ENCODE results near the gene NOL6. TPM values are rescaled to one million over a fixed set of nuclear protein-coding genes. Genes with fewer than 3 reads are reported as not detected.
"Not testable (repeated sequence)": the region's sequence is repeated elsewhere in the genome, so short reads cannot be mapped to it uniquely, and the experiment has no call there.

Gene NOL6
- polyA plus RNA-seq, 1 donor from 2014 or later = 15.5 TPM

DNA sequence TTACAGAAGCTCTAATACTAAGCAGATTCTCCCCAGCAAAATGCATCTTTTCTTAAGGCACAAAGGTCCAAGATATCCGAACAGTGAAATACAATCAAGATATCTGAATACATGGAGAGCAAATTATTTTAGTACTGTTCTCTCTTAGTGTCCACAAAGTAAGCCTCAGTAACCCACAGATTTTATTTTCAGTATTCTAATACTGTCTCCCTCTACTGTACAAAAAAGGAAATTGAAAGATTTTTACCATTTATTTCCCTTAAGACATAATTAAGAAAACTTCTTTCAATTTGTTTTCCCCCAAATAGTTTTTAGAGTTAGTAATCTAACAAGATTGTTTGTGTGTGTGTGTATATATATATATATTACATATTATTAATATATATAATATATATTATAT lies 24.7 kb upstream of the NOL6 start:
- Histone ChIP-seq H3F3A (ENCODE audit: insufficient read depth, low read length, poor library complexity, severe bottlenecking) (no peaks in the 10 kb centered on the region), H3K9me2 (ENCODE audit: insufficient read depth, low read length) (no peaks in the 10 kb centered on the region), H2AFZ (ENCODE audit: low read depth, low read length) (no peak overlapping the region), H3K27me3 (ENCODE audit: insufficient read depth, low read depth, low read length) (no peaks in the 10 kb centered on the region), H3K79me2 (replicated peaks; ENCODE audit: insufficient read depth, low read length) (no peaks in the 10 kb centered on the region), H3K27ac (ENCODE audit: low read length) (no peak overlapping the region), H3K4me3 (ENCODE audit: low read length) (no peak overlapping the region), H3K9ac (ENCODE audit: low read length) (no peak overlapping the region), H3K9me3 (ENCODE audit: low read length) (no peaks in the 10 kb centered on the region), H3K36me3 (ENCODE audit: insufficient read depth, low read length) (no peaks in the 10 kb centered on the region), H4K20me1 (ENCODE audit: insufficient read depth) (no peaks in the 10 kb centered on the region), H3K4me2 (ENCODE audit: low read length) (no peak overlapping the region)
- TF ChIP-seq SMC3 (conservative IDR thresholded peaks at IDR 0.05; ENCODE audit: poor library complexity) = no peak
- no peak for TF ChIP-seq REST (IDR thresholded peaks at IDR 0.05; ENCODE audit: borderline replicate concordance)
- TF ChIP-seq, protein P1, sequence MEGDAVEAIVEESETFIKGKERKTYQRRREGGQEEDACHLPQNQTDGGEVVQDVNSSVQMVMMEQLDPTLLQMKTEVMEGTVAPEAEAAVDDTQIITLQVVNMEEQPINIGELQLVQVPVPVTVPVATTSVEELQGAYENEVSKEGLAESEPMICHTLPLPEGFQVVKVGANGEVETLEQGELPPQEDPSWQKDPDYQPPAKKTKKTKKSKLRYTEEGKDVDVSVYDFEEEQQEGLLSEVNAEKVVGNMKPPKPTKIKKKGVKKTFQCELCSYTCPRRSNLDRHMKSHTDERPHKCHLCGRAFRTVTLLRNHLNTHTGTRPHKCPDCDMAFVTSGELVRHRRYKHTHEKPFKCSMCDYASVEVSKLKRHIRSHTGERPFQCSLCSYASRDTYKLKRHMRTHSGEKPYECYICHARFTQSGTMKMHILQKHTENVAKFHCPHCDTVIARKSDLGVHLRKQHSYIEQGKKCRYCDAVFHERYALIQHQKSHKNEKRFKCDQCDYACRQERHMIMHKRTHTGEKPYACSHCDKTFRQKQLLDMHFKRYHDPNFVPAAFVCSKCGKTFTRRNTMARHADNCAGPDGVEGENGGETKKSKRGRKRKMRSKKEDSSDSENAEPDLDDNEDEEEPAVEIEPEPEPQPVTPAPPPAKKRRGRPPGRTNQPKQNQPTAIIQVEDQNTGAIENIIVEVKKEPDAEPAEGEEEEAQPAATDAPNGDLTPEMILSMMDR (IDR thresholded peaks at IDR 0.05; ENCODE audit: poor library complexity, severe bottlenecking) = no peak
- TF ChIP-seq POLR2AphosphoS5 (IDR thresholded peaks at IDR 0.05) = no peak
- no peak for TF ChIP-seq TAF1 (IDR thresholded peaks at IDR 0.05; ENCODE audit: low read depth)
- TF ChIP-seq MXI1 (conservative IDR thresholded peaks at IDR 0.05; ENCODE audit: poor library complexity, severe bottlenecking) = no peak
- TF ChIP-seq RAD21 (conservative IDR thresholded peaks at IDR 0.05) = no peak
- TF ChIP-seq EZH2 (IDR thresholded peaks at IDR 0.05; ENCODE audit: borderline replicate concordance, insufficient read depth, low read length, poor library complexity, severe bottlenecking) = no peak
- TF ChIP-seq EP300 (conservative IDR thresholded peaks at IDR 0.05; ENCODE audit: poor library complexity, severe bottlenecking) = no peak

GRCh38 chr9:33493819-33494218 lies 20.1 kb upstream of the NOL6 start:
- H3K4me3 ChIP-seq (ENCODE audit: low read length); H3K36me3 ChIP-seq (ENCODE audit: insufficient read depth, low read length); H2AFZ ChIP-seq (ENCODE audit: low read depth, low read length); H3F3A ChIP-seq (ENCODE audit: insufficient read depth, low read length, poor library complexity, severe bottlenecking); H3K27ac ChIP-seq (ENCODE audit: low read length); H3K9me3 ChIP-seq (ENCODE audit: low read length); H3K27me3 ChIP-seq (ENCODE audit: insufficient read depth, low read depth, low read length); H3K9me2 ChIP-seq (ENCODE audit: insufficient read depth, low read length); H3K79me2 ChIP-seq (replicated peaks; ENCODE audit: insufficient read depth, low read length); H3K9ac ChIP-seq (ENCODE audit: low read length); H4K20me1 ChIP-seq (ENCODE audit: insufficient read depth); H3K4me2 ChIP-seq (ENCODE audit: low read length): not testable (repeated sequence)

DNA sequence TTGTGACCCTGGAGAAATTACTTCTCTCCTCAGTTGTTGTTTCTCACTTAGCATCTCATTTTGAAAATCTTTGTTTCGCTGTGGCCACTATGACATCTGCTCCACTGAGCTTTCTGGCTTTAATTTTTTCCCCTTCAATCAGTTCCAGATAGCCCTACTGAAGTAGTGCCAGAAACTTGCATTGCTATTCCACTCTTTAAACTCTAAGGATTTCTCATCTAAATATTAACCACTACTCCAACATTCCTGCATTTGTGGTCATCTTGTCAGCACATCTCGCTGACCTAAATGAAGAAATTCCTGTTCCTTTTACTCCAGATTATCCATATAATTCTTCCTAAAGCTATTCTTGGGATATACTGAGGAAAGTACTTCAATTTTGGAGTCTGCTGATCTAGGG lies 15.3 kb upstream of the NOL6 start:
- H4K20me1 ChIP-seq (ENCODE audit: insufficient read depth) = no peaks in the 10 kb centered on the region
- TF ChIP-seq MXI1 (conservative IDR thresholded peaks at IDR 0.05; ENCODE audit: poor library complexity, severe bottlenecking) (no peak), SMC3 (conservative IDR thresholded peaks at IDR 0.05; ENCODE audit: poor library complexity) (no peak), EZH2 (IDR thresholded peaks at IDR 0.05; ENCODE audit: borderline replicate concordance, insufficient read depth, low read length, poor library complexity, severe bottlenecking) (no peak), POLR2AphosphoS5 (IDR thresholded peaks at IDR 0.05) (no peak), REST (IDR thresholded peaks at IDR 0.05; ENCODE audit: borderline replicate concordance) (no peak), EP300 (conservative IDR thresholded peaks at IDR 0.05; ENCODE audit: poor library complexity, severe bottlenecking) (no peak)
- TF ChIP-seq, protein P1 (IDR thresholded peaks at IDR 0.05; ENCODE audit: poor library complexity, severe bottlenecking) = no peak
- no peaks in the 10 kb centered on the region for H3K9me3 ChIP-seq (ENCODE audit: low read length)
- no peaks in the 10 kb centered on the region for H3K9me2 ChIP-seq (ENCODE audit: insufficient read depth, low read length)
- no peaks in the 10 kb centered on the region for H3K79me2 ChIP-seq (replicated peaks; ENCODE audit: insufficient read depth, low read length)
- H3K4me3 ChIP-seq (ENCODE audit: low read length) = no peak overlapping the region
- H3K27me3 ChIP-seq (ENCODE audit: insufficient read depth, low read depth, low read length) = no peaks in the 10 kb centered on the region
- H3F3A ChIP-seq (ENCODE audit: insufficient read depth, low read length, poor library complexity, severe bottlenecking) = no peaks in the 10 kb centered on the region
- no peaks in the 10 kb centered on the region for H3K36me3 ChIP-seq (ENCODE audit: insufficient read depth, low read length)
- no peak overlapping the region for H3K9ac ChIP-seq (ENCODE audit: low read length)
- H3K27ac ChIP-seq (ENCODE audit: low read length) = no peak overlapping the region
- no peak overlapping the region for H2AFZ ChIP-seq (ENCODE audit: low read depth, low read length)
- H3K4me2 ChIP-seq (ENCODE audit: low read length) = no peak overlapping the region
